ENCODE results near the gene HAO1.
"Not testable (repeated sequence)": the region's sequence is repeated elsewhere in the genome, so short reads cannot be mapped to it uniquely, and the experiment has no call there.

HAO1 gene

GRCh38 chr20:7855545-7855944 is 84.7 kb downstream of the HAO1 start:
- no peak for DNase-seq (ENCODE audit: low read depth)

GRCh38 chr20:7853493-7853892 is 86.8 kb downstream of the HAO1 start:
- DNase-seq (ENCODE audit: low read depth): no peak

GRCh38 chr20:7850775-7851490 is 89.3 kb downstream of the HAO1 start:
- DNase-seq (ENCODE audit: low read depth): no peak

GRCh38 chr20:7849675-7850074 is 90.6 kb downstream of the HAO1 start:
- no peak for DNase-seq (ENCODE audit: low read depth)

- no peak for DNase-seq (ENCODE audit: low read depth)
Measured at GRCh38 chr20:7848351-7848750, 91.9 kb downstream of the HAO1 start.

GRCh38 chr20:7843613-7844012 is 96.6 kb downstream of the HAO1 start:
- no peak for DNase-seq (ENCODE audit: low read depth)

GRCh38 chr20:7841971-7842310 is 98.3 kb downstream of the HAO1 start:
- no peak for DNase-seq (ENCODE audit: low read depth)

- no peak for DNase-seq (ENCODE audit: low read depth)
Measured at GRCh38 chr20:7841291-7841970, 98.8 kb downstream of the HAO1 start.

- DNase-seq (ENCODE audit: low read depth): no peak
Measured at GRCh38 chr20:7836076-7836475, 104.2 kb downstream of the HAO1 start.

GRCh38 chr20:7834441-7834840 is 105.8 kb downstream of the HAO1 start:
- not testable (repeated sequence) for DNase-seq (ENCODE audit: low read depth)

Data from activated T-helper 9 cell treated with anti-CD3 and anti-CD28 coated beads, Interleukin-2, amount 50 U/mL, for 16 hours (primary cell).